IPS DF 4.7 (cell line): ENCODE data around the gene RIMS4.
"Not testable (repeated sequence)": the region's sequence is repeated elsewhere in the genome, so short reads cannot be mapped to it uniquely, and the experiment has no call there.

Source experiments
- DNase-seq: peaks from one replicate; pipeline ENCODE4 v3.0.0-alpha.2; 2013; ENCODE audit warnings: low spot score; ENCODE audit errors: extremely low read depth

The RIMS4 gene

DNA sequence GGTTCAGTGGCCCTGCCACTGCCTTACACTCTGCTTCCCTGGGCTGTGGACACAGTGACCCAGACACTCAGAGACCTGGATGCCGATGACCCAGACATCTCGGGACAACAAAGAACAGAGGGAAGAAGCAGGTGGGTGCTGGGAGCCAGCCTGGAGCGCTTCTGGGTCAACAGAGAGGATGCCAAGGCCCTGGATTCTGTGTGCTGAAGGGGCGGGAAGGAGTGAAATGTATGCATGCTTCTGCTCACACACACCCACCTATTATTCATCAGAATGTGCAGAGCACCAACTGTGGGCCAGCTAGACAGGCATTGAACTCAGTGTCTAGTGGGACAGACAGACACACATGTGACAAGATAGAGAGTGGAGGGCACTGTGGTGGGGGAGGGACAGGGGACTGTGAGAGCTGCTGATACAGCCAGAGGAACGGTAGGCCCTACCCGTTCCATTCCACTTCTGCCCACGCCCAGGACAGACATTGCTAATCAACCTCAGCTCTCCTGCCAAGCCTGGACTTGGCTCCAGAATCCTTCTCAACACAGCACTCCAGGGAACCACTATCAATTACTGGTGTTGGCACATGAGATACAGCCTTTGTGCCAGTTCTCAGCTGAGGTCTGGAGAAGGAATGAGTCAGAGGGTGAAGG lies 44.5 kb downstream of the RIMS4 start:
- no peak for DNase-seq

DNA sequence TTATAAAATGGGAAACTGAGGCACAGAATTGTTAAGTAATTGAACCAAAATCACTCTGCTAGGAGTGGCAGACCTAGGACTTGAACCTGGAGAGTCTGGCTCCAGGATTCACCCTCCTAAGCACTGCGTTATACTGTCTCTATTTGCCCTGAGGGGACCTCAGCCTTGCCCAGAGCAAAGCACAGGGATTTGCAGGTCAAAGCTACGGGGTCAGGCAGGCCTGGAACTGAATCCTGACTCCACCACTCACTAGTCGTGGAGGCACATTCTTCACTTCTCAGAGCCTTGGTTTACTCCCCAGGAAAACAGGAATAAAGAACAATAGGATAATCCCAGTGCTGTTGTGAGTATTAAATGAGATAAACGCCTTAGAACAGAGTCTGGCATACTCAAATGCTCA lies 45.3 kb downstream of the RIMS4 start:
- no peak for DNase-seq

DNA sequence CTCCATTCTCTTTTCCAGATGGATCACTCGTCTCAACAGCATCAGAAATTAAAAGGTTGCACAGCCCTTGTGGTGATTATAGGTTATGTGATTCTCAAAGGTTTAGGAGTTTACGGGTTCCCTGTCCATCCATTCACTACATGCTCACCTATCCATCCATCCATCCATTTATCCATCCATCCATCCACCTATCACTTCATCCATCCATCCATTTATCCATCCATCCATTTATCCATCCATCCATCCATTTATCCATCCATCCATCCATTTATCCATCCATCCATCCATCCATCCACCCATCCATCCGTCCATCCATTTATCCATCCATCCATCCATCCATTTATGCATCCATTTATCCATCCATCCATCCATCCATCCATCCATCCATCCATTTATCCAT lies 46.5 kb downstream of the RIMS4 start:
- not testable (repeated sequence) for DNase-seq

DNA sequence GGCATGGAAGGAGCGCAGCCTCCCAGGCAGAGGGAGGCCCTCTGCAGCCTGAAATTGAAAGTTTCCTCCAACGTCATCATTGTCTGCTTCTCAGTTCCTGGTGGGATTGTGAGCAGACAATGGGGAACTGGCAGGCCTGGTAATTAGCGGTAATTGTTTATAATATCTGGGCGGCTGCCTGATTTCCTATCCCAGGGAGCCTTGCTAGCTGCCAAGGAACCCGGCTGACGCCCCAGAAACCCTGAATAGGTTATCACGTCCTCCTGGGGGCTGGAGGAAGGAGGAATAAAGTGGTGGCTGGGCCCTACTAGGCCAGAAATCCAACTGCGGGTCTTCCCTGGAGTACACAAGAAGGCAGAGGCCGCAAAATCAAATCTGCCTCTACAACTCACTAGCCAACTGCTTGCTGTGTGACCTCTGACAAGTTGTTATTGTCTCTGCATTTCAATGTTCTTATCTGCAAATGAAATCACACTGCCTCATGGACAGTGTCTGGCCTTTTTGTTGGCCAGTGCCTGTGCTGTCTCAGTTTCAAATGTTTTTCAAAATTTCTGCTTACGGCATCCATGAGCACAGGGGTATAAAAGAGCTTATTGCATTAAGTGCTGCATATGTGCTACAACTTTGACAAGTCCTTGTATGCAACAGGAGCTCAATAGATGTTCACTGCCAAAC lies 47.7 kb downstream of the RIMS4 start:
- DNase-seq, result no peak

DNA sequence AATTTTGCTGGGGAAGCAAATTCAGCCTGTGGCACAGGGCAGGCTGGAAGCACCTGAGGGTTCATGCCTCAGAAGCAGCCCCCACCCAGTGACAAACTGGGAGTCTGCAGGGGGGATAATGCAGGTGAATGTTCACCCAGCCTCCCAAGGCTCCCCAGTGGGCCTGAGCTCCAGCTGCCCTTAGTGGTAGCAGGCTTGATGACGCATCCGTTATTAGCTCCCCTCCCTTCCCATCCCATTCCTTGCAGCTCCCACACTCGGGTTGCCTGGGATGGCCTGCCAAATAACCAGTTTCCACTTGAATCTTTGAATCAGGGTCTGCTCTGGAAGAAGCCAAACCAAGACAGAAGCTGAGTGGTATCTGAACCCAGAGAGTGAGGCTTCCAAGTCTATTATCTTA lies 48.9 kb downstream of the RIMS4 start:
- no peak for DNase-seq

DNA sequence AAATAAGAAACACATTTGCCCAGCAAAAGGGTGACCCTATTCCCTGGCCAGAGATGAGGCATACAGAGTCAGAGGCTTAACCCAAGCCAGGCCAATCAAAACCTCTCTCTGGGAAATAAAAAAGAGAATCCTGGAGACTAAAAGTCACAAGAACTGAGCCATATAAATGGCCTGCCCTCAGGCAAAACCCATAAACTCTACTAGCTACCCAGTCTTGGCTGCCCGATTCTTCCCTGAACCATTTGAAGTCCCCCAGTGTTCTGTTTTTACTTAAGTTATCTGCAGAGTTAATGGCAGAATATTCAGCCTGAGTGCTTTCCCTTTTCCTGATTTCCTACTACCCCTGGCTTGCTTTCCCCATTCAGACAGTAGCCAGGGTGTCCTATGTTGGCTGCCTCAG lies 50.8 kb downstream of the RIMS4 start:
- DNase-seq, result no peak

DNA sequence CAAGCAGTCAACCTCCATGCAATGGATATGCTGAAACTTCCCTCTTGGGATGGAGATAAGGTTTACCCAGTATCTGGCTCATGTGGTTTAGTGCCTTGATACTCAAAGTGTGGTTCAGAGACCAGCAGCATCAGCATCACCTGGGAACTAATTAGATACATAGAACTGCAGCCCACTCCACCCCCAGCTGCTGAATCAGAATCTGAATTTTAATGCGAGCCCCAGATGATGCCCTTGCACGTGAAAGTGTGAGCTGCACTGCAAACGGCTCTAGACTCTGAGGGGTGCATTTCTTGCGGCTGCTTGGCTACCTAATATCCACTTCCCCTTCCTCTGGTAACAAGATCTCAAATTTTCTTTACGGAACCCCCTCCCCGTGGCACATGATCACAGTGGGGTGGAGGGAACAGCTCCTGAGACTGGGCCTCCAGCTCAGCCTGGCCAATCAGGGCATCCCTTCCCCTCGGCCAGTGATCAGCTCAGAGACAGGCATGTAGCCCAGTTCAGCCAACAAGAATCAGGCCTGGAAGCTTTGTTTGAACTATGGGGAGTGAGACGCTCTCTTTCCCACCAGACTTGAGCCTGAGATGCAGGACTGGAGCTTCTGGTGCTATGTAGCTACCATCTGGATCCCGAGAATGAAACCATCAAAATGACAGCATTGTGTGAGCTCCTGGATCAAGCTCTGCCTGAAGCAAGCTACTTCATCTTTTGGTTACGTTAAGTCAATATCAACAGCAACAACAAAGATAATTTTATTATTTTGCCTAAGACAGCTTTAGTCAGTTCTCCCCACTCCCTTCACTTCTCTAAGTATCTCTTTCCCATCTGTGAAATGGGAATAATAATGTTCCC lies 51.9 kb downstream of the RIMS4 start:
- no peak for DNase-seq

DNA sequence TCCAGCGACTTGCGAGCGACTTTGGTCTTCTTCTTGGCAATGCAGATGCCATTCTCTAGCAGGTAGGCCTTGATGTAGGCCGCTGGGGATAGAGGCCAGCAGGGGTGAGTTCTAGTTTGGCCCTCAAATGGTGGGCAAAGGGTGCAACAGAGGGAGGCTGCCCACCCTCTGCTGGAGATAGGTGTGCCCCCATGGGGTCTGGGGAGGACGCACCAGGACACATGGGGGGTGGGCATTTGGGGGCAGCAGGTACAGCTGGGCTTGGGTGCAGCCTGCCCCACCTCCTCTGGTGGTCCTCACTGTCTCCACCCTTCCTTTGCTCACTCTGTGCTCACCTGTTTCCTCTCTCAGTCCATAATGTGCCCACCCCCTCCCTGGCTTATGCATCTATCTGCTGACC lies 53.4 kb downstream of the RIMS4 start:
- no peak for DNase-seq

DNA sequence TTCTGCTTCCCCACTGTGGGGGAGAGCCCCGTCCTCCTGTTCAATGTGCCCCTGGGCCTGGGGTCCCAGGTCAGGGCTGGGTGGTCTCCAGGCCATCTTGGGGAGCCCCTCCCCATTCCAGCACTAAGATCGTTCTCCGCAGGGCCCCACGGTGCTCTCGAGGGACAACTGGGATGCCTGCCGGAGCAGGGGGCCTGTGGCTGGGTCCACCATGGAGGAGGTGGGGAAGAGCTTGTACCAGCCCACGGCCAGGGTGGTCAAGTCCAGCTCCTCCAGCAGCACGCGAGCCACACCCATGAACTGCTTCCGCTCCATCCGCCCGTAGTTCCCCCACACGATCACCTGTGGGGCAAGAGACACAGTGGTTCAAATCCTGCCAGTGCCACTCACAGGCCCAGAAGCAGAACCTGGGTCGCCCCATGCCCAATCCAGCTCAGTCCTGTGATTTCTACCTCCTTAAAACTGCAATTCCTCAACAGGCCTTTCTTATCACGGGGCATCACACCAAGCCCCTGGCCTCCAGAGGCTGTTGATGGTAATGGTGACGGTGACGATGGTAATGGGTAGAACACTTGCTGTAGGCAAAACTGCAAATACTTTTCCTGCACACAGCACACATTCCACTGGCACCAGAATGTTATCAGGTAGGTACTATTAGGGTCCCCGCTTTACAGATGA lies 54.2 kb downstream of the RIMS4 start:
- no peak for DNase-seq

DNA sequence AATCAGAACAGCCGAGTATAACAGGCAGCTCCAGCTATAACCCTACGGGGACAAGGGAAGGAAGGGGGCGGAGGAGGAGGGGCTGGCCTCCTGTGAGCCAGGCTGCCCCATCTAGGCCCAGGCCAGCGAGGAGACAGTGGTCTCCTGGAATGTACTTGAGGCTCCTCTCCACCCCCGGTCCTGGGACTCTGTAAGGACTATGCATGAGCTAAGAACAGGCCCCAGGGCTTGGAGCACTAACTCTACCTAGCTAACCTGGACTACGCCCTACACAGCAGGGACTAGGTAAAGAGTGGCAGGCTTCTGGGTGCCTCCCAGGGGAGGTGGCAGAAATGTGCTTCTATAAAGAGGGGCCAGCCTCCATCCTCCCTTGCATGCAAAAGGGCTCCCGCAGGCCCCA lies 55.8 kb downstream of the RIMS4 start:
- DNase-seq, result no peak

DNA sequence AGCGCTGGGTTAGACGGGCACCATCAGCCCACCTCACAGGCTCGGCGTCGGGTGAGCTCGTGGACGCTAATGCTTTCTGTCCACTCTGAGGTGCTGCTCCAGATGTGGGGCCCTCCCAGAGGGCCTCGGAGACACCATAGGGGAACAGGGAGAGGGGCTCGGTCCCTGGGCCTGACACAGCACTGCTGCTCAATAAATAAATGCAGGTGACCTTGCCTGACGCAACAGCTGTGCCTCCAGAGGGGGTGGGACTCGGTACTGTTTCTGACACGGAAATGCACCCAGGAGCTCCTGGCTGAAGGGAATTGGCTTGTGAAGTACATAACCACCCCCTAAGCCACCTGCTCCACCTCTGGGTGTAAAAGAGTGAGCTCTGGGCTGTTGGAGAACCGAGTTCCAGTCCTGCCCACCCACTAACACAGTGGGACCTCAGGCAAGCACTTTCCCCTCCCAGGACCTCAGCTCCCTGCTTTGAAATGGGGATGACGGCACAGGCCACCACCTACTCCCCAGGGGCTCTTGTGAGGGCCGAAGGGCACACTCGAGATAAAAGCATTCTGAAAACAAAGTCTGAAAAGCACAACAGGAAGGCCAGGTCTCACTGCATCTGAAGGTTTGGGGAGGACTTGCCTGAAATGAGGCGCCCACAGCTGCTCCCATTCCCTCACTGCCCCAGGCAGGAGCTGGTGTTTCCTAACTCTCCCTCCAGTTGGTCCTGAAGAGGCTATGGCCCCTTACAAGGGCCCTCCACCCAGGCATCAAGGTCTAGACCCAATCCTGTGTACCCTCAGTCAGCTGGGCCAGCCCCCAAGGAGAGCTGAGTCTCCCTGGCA lies 58.0 kb downstream of the RIMS4 start:
- DNase-seq, result no peak

DNA sequence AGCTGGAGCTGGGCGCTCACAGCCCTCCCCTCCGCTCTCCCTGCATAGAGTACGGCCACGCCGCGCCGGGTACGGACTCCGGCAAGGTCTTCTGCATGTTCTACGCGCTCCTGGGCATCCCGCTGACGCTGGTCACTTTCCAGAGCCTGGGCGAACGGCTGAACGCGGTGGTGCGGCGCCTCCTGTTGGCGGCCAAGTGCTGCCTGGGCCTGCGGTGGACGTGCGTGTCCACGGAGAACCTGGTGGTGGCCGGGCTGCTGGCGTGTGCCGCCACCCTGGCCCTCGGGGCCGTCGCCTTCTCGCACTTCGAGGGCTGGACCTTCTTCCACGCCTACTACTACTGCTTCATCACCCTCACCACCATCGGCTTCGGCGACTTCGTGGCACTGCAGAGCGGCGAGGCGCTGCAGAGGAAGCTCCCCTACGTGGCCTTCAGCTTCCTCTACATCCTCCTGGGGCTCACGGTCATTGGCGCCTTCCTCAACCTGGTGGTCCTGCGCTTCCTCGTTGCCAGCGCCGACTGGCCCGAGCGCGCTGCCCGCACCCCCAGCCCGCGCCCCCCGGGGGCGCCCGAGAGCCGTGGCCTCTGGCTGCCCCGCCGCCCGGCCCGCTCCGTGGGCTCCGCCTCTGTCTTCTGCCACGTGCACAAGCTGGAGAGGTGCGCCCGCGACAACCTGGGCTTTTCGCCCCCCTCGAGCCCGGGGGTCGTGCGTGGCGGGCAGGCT lies 60.1 kb downstream of the RIMS4 start:
- DNase-seq, result no peak

DNA sequence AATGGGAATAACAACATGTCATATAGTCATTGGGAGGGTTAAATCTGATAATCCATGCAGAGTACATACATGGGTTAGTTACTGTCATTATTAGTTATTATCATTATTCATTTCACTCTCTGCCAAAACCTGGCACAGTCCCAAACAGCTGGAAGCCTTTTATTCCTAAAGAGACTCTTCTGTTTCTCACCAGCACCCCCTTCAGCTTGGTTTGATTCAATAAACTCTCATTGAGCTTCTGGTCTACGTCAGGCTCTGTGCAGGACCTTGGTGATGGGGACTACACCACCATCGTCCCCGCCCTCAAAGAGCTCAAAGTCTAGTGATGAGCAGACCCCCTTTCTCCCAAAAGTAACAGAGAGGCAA lies 62.4 kb downstream of the RIMS4 start:
- DNase-seq, result no peak

DNA sequence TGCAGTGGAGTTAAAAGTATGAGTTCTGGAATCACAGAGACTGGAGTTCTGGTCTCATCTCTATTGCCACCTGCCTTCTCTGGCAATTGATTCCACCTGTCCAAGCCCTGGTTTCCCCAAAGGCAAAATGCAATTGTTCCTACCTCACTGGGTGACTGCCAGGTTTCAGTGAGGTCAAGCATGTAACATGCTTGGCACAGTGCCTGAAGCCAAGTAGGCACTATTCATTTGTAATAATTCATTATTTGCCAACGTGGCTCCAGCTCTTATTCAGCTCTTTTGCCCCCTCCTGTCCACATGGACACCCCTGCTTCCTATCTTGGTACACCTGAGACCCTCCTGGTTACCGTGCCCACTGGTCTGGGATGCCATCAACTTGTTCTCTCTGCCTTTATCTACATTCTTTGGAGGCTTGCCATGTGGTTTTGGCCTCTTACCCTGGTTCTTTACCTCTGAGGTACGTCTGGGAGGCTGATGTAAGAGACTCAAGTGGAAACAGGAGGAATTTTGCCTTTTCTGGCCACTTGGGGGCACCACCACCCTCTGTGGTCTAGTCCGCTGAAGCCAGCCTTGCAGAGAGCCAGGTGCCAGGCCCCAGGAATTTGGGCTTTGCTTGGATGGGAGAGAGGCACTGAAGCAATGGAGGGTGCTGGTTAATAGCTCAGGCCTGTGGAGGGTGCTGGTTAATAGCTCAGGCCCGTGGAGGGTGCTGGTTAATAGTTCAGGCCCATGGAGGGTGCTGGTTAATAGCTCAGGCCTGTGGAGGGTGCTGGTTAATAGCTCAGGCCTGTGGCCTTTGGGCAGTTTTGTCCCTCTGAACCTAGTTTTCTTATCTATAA lies 63.0 kb downstream of the RIMS4 start:
- DNase-seq, result peak; percentile 84

DNA sequence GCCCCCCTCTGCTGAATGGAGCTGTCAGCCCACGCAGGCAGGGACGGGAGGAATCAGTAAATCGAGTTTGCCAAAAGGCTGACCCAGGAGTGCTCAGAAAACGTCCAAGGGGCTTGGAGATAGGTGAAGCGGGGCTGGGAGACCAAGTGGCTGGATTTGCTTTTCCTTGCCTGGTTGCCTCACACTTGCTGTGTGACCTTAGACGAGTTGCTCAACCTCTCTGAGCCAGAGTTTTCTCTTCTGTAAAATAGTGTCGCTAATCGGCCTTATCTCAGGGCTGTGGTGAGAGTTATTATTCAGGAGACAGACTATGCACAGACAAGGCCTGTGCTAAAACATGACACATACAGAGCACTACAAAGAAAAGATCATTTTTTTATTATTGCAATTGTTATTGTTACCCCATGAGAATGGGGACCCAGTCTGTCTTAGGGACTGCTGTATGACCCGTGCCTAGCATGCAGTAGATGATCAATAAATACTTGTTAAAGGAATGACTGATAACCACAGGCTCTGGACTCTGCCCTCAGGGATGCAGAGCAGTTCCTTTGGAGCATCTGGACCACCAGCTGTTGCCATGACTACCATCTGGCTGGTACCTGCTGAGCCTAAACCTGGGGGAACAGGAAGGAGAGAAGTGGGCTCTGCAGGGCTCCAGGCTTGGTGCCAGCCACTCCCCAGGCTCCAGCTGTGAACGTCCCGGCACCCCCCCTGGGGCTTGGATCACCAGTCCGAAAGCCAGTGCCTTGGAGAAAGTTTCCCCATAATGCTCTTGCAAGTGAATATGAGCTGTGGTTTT lies 63.8 kb downstream of the RIMS4 start:
- no peak for DNase-seq

DNA sequence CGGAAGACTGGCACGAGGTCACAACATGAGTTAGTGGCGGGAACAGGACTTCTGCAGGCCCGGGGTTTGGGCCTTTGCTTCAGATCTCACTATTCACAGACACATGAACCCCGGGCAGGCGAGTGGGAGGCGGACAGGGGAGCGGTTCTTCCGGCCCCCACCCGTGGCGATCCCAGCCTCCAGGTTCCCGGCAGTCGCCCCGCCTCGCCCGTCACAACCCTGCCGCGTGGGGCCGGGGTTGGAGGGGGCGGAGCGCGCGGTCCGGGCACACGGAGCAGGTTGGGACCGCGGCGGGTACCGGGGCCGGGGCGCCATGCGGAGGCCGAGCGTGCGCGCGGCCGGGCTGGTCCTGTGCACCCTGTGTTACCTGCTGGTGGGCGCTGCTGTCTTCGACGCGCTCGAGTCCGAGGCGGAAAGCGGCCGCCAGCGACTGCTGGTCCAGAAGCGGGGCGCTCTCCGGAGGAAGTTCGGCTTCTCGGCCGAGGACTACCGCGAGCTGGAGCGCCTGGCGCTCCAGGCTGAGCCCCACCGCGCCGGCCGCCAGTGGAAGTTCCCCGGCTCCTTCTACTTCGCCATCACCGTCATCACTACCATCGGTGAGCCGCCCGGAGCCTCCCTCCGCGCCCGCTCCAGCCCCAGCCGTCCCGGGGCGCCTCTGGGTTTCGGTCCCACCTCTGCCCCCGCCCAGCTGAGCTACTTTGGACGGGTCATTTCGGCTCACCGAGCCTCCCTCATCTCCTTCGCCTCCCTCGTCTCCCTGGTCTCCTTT lies 64.6 kb downstream of the RIMS4 start, which contains the start of gene KCNK15:
Gene KCNK15, plus strand, starts transcription at position 268 of the 769 bp plus-strand sequence. Its CDS starts 46 bp downstream, at position 314.
- DNase-seq, result no peak

DNA sequence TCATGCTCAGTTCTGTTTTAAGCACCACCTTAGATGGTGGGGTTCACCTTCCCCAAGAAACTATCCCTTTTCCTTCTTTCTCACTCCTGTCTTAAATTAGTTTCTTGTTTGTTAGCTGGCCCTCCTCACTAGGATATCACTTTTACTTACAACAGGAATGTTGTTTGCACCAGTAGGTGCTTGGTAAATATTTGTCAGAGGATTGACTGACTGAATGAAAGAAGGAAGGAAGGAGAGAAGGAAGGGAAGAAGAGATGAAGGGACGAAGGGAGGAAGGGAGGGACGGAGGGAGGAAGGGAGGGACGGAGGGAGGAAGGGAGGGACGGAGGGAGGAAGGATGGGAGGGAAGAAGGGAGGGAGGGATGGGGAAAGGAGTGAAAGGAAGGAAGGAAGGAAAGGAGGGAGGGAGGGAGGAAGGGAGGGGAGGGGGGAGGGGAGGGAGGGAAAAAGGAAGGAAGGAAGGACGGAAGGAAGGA lies 65.2 kb downstream of the RIMS4 start:
- no peak for DNase-seq
